Measurements from ENCODE around the gene SPRYD4. TPM values are rescaled to one million over a fixed set of nuclear protein-coding genes. Genes with fewer than 3 reads are reported as not detected.

SPRYD4 gene
- total and polyA plus RNA-seq, 9 of the 15 experiments (the other 6 are each of a cell fraction or from before 2014, with no cell fraction given), result 1.8 to 4.7 (median 2.8) TPM

GRCh38 chr12:56437430-56438176 is 30.8 kb upstream of the SPRYD4 start (continued):
- TF ChIP-seq REST (IDR thresholded peaks at IDR 0.05; ENCODE audit: borderline replicate concordance), result peak; percentile 97
- no peak for TF ChIP-seq REST (CRISPR knock-in tag; IDR thresholded peaks at IDR 0.05; ENCODE audit: low read depth)
- peak; percentile 74 for TF ChIP-seq NR2C1 (IDR thresholded peaks at IDR 0.05)
- TF ChIP-seq NR2C1 (tag; IDR thresholded peaks at IDR 0.05), result peak; percentile 85
- no peak; the same call in 1 of the 2 replicates for TF ChIP-seq NCOA1 (IDR thresholded peaks at IDR 0.05; ENCODE audit: low read depth)
- peak; percentile 24; the same call in 1 of the 2 replicates for TF ChIP-seq VEZF1 (CRISPR knock-in tag; IDR thresholded peaks at IDR 0.05)
- TF ChIP-seq ATF6 (CRISPR knock-in tag; IDR thresholded peaks at IDR 0.05), result no peak
- TF ChIP-seq ZNF224 (CRISPR knock-in tag; IDR thresholded peaks at IDR 0.05), result no peak
- peak; percentile 34; the same call in 1 of the 2 replicates for TF ChIP-seq MBD2 (IDR thresholded peaks at IDR 0.05; ENCODE audit: borderline replicate concordance, low read depth)

Measured in K562 (cell line).